CD4-positive, alpha-beta T cell treated with Interleukin-4 for 4 hours (primary cell): ENCODE data around the gene PER2.
"Not testable (repeated sequence)": the region's sequence is repeated elsewhere in the genome, so short reads cannot be mapped to it uniquely, and the experiment has no call there.

ENCODE experiments used
- DNase-seq: peaks from one replicate; pipeline ENCODE4 v3.0.0-alpha.2; 2020

Gene PER2

GRCh38 chr2:238310721-238311120 lies 22.3 kb upstream of the PER2 start:
- DNase-seq: not testable (repeated sequence)

- DNase-seq: no peak
Observed at GRCh38 chr2:238308177-238308576, 19.8 kb upstream of the PER2 start.

- no peak for DNase-seq
Observed at GRCh38 chr2:238306672-238306998, 18.2 kb upstream of the PER2 start.

GRCh38 chr2:238305965-238306671 lies 17.7 kb upstream of the PER2 start:
- no peak for DNase-seq

GRCh38 chr2:238305092-238305862 lies 16.9 kb upstream of the PER2 start:
- DNase-seq: no peak

GRCh38 chr2:238304116-238304515 lies 15.7 kb upstream of the PER2 start:
- no peak for DNase-seq

GRCh38 chr2:238302751-238303150 lies 14.3 kb upstream of the PER2 start:
- no peak for DNase-seq

- DNase-seq: no peak
Observed at GRCh38 chr2:238302087-238302486, 13.7 kb upstream of the PER2 start.

GRCh38 chr2:238299803-238300202 lies 11.4 kb upstream of the PER2 start:
- DNase-seq: no peak

- no peak for DNase-seq
Observed at GRCh38 chr2:238296638-238297457, 8.4 kb upstream of the PER2 start.

- no peak for DNase-seq
Observed at GRCh38 chr2:238295144-238296112, 7.0 kb upstream of the PER2 start.

- no peak for DNase-seq
Observed at GRCh38 chr2:238294393-238295143, 6.2 kb upstream of the PER2 start.

GRCh38 chr2:238294046-238294392 lies 5.6 kb upstream of the PER2 start:
- DNase-seq: no peak

- no peak for DNase-seq
Observed at GRCh38 chr2:238291550-238292281, 3.3 kb upstream of the PER2 start.

GRCh38 chr2:238290715-238291549 lies 2.5 kb upstream of the PER2 start:
- no peak for DNase-seq

GRCh38 chr2:238290091-238290509 lies 1.7 kb upstream of the PER2 start:
- peak; percentile 23 for DNase-seq

GRCh38 chr2:238289574-238289973 lies 1.2 kb upstream of the PER2 start:
- DNase-seq: no peak

GRCh38 chr2:238288650-238289573 lies 502 bp upstream of the PER2 start:
- peak; percentile 99 for DNase-seq
